Fibroblast of lung (primary cell): ENCODE results near the gene SLC9A8.

Experiments
- EZH2 ChIP-seq: IDR thresholded peaks from 2 replicates; pipeline ENCODE4 v1.5.1; 2012; ENCODE audit warnings: low read length, control low read depth, mild to moderate bottlenecking; ENCODE audit errors: missing control alignments
- TF ChIP-seq, protein P1 (sequence below), 2 donors: IDR thresholded peaks in 1 of 2; conservative IDR thresholded peaks in 1 of 2; 1 replicate in 1 of 2; 2 replicates in 1 of 2; pipeline ENCODE4 v1.5.1; 2011 to 2012; ENCODE audit warnings: low read length in 2 of 2, control low read depth in 1 of 2, inconsistent platforms in 1 of 2, low read depth in 1 of 2, mild to moderate bottlenecking in 1 of 2

GRCh38 chr20:49891476-49892110 lies 79.0 kb downstream of the SLC9A8 start:
- TF ChIP-seq, protein P1, sequence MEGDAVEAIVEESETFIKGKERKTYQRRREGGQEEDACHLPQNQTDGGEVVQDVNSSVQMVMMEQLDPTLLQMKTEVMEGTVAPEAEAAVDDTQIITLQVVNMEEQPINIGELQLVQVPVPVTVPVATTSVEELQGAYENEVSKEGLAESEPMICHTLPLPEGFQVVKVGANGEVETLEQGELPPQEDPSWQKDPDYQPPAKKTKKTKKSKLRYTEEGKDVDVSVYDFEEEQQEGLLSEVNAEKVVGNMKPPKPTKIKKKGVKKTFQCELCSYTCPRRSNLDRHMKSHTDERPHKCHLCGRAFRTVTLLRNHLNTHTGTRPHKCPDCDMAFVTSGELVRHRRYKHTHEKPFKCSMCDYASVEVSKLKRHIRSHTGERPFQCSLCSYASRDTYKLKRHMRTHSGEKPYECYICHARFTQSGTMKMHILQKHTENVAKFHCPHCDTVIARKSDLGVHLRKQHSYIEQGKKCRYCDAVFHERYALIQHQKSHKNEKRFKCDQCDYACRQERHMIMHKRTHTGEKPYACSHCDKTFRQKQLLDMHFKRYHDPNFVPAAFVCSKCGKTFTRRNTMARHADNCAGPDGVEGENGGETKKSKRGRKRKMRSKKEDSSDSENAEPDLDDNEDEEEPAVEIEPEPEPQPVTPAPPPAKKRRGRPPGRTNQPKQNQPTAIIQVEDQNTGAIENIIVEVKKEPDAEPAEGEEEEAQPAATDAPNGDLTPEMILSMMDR (conservative IDR thresholded peaks at IDR 0.05 in 1 of 2, IDR thresholded peaks at IDR 0.05 in 1 of 2; ENCODE audit: low read depth in 1 of 2, low read length in 2 of 2), result no peak
- TF ChIP-seq EZH2, result no peak
